ENCODE data around the gene SLC35A2.

SLC35A2 gene

GRCh38 chrX:48927123-48927522 is 15.7 kb upstream of the SLC35A2 start:
- H3K4me3 ChIP-seq (ENCODE audit: low read depth, low read length), result no peak overlapping the region
- TF ChIP-seq CTCF (IDR thresholded peaks at IDR 0.05; ENCODE audit: low read depth, low read length), result no peak

GRCh38 chrX:48924270-48924669 is 12.8 kb upstream of the SLC35A2 start:
- no peak for TF ChIP-seq CTCF (IDR thresholded peaks at IDR 0.05; ENCODE audit: low read depth, low read length)
- H3K4me3 ChIP-seq (ENCODE audit: low read depth, low read length), result no peak overlapping the region

GRCh38 chrX:48923771-48924170 is 12.3 kb upstream of the SLC35A2 start:
- no peak for TF ChIP-seq CTCF (IDR thresholded peaks at IDR 0.05; ENCODE audit: low read depth, low read length)
- no peak overlapping the region for H3K4me3 ChIP-seq (ENCODE audit: low read depth, low read length)

GRCh38 chrX:48920718-48921104 is 9.3 kb upstream of the SLC35A2 start:
- H3K4me3 ChIP-seq (ENCODE audit: low read depth, low read length), result no peak overlapping the region
- TF ChIP-seq CTCF (IDR thresholded peaks at IDR 0.05; ENCODE audit: low read depth, low read length), result no peak

- H3K4me3 ChIP-seq (ENCODE audit: low read depth, low read length), result no peak overlapping the region
- TF ChIP-seq CTCF (IDR thresholded peaks at IDR 0.05; ENCODE audit: low read depth, low read length), result no peak
Observed at GRCh38 chrX:48919947-48920717, 8.7 kb upstream of the SLC35A2 start.

- H3K4me3 ChIP-seq (ENCODE audit: low read depth, low read length), result peak overlapping the region; percentile 63
- TF ChIP-seq CTCF (IDR thresholded peaks at IDR 0.05; ENCODE audit: low read depth, low read length), result no peak
Observed at GRCh38 chrX:48919360-48919841, 8.0 kb upstream of the SLC35A2 start.

GRCh38 chrX:48918643-48919340 is 7.3 kb upstream of the SLC35A2 start, which contains the start of gene PIM2:
Gene PIM2 (minus strand): TSS chrX:48919024. CDS start chrX:48918834, 190 bp downstream.
- no peak for TF ChIP-seq CTCF (IDR thresholded peaks at IDR 0.05; ENCODE audit: low read depth, low read length)
- peak within 1 kb of the TSS; percentile 63 for H3K4me3 ChIP-seq (ENCODE audit: low read depth, low read length)
